ENCODE data around the gene PEX11G. TPM values are rescaled to one million over a fixed set of nuclear protein-coding genes. Genes with fewer than 3 reads are reported as not detected.
A peak's percentile ranks its signal among the peaks of the same experiment; 100 is the strongest.

Gene PEX11G
- total and polyA plus RNA-seq, 2 of the 8 experiments (the other 6 are each of a cell fraction or from before 2014, with no cell fraction given) = 2.1 to 4.3 TPM

DNA sequence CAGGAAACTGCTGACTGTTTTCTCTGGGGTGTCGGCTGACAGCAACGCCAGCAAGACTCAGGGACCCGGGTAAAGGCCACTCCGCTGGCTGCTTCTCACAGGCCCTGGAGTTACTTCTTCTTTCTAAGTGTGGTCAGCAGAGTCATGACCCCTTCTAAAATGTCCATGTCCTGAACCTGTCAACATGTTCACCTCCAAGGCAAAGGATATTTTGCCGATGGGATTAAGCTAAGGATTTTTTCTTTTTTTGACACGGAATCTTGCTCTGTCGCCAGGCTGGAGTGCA lies 7.9 kb downstream of the PEX11G start:
- FAIRE-seq = no peak

More for the DNA sequence above, 7.9 kb downstream of the PEX11G start:
- Histone ChIP-seq H3K4me2 (ENCODE audit: insufficient read depth in 1 of 2, low read depth in 2 of 2, low read length in 2 of 2) (no peak overlapping the region), H4K91ac (replicated peaks; ENCODE audit: insufficient read length, low read length) (no peak overlapping the region), H3K36me3 (ENCODE audit: control insufficient read depth in 2 of 4, insufficient read depth in 4 of 4, low read length in 3 of 4) (no peaks in the 10 kb centered on the region), H2BK5ac (ENCODE audit: low read depth, low read length) (no peak overlapping the region), H2AK5ac (ENCODE audit: low read depth, low read length) (no peak overlapping the region), H2BK120ac (replicated peaks; ENCODE audit: low read depth, low read length) (no peak overlapping the region), H2AFZ (ENCODE audit: low read length) (no peak overlapping the region), H4K8ac (ENCODE audit: extremely low read depth, insufficient read depth, low read length) (peak overlapping the region; percentile 47; the same call in 1 of the 2 replicates), H3K27me3 (replicated peaks in 1 of 4; ENCODE audit: control insufficient read depth in 3 of 4, extremely low read depth in 1 of 4, insufficient read depth in 3 of 4, low read length in 3 of 4) (peaks cover 0 to 2% (median 0%) of the 10 kb centered on the region in 4 experiments; a peak in 3 of 7 replicates), H3K14ac (ENCODE audit: insufficient read length) (no peak overlapping the region), H3K23ac (ENCODE audit: insufficient read length) (no peak overlapping the region), H4K20me1 (replicated peaks in 1 of 2; ENCODE audit: control insufficient read depth in 1 of 2, insufficient read depth in 2 of 2, low read length in 2 of 2) (no peaks in the 10 kb centered on the region), H3K79me2 (ENCODE audit: control insufficient read depth in 1 of 2, insufficient read depth in 2 of 2, low read length in 2 of 2) (no peaks in the 10 kb centered on the region), H3K56ac (replicated peaks; ENCODE audit: insufficient read length, low read depth, low read length) (no peak overlapping the region), H3K23me2 (ENCODE audit: low read depth, low read length) (no peaks in the 10 kb centered on the region; the same call in 1 of the 2 replicates), H3K9ac (replicated peaks in 1 of 4; ENCODE audit: extremely low read depth in 1 of 4, low read depth in 3 of 4, low read length in 3 of 4) (no peak overlapping the region), H3K18ac (ENCODE audit: extremely low read depth, low read length) (no peak overlapping the region), H3K4me1 (replicated peaks in 1 of 4; ENCODE audit: control insufficient read depth in 3 of 4, insufficient read depth in 4 of 4, low read length in 3 of 4) (peaks cover 0 to 15% (median 12%) of the 10 kb centered on the region in 4 experiments; a peak in 5 of 7 replicates), H4K5ac (ENCODE audit: insufficient read length, low read depth, low read length) (no peak overlapping the region), H3K9me3 (ENCODE audit: insufficient read depth in 2 of 2, low read depth in 1 of 2, low read length in 1 of 2) (no peaks in the 10 kb centered on the region), H3K27ac (ENCODE audit: low read depth, low read length) (no peak overlapping the region), H3K4me3 (ENCODE audit: extremely low read depth in 1 of 4, insufficient read depth in 2 of 4, low read depth in 3 of 4, low read length in 4 of 4) (no peak overlapping the region), H2BK15ac (ENCODE audit: low read length) (no peak overlapping the region), H3K79me1 (ENCODE audit: low read depth, low read length) (no peaks in the 10 kb centered on the region), H3K4ac (replicated peaks; ENCODE audit: insufficient read length, low read depth, low read length) (no peak overlapping the region), H2BK12ac (ENCODE audit: low read depth, low read length) (no peak overlapping the region), H2BK20ac (ENCODE audit: low read length) (no peak overlapping the region)
- WGBS, 2 experiments (ENCODE audit: extremely low coverage in 1 of 2, insufficient coverage in 1 of 2, insufficient read length in 1 of 2, insufficient replicate concordance in 2 of 2, low coverage in 1 of 2, low lambda C conversion rate in 2 of 2, missing lambda C conversion rate in 1 of 2) = 88% methylated on average over 7 of the region's 7 CpGs; no CpG with 5 or more reads in 1 of the 2 experiments
- no peak for DNase-seq (ENCODE audit: low read depth in 1 of 2, low spot score in 2 of 2)
- ChIA-PET CTCF (ENCODE audit: partially characterized antibody) (interaction anchor here (0.7 to 1.9 kb wide), 3 partner anchors 13 to 126 kb away, joined by 3 to 6 read pairs (median 4); a partner anchor contains a TSS), POLR2A (ENCODE audit: partially characterized antibody) (interaction anchor here (1.0 kb wide), 2 partner anchors 20 to 70 kb away, joined by 3 read pairs; no protein-coding TSS in a partner anchor)
- no peak for TF ChIP-seq CTBP2 (IDR thresholded peaks at IDR 0.05; ENCODE audit: borderline replicate concordance, insufficient read depth, insufficient read length, low read length)
- no peak for TF ChIP-seq KDM4A (IDR thresholded peaks at IDR 0.05; ENCODE audit: low read depth, low read length, severe bottlenecking)
- TF ChIP-seq SIX5 (IDR thresholded peaks at IDR 0.05; ENCODE audit: low read depth, low read length) = no peak
- TF ChIP-seq SIN3A (conservative IDR thresholded peaks at IDR 0.05 in 1 of 2, IDR thresholded peaks at IDR 0.05 in 1 of 2; ENCODE audit: low read depth in 1 of 2, low read length in 2 of 2) = no peak
